Measurements from ENCODE around the gene MCC.

- no peak for TF ChIP-seq CTCF (IDR thresholded peaks at IDR 0.05 in 4 of 5, conservative IDR thresholded peaks at IDR 0.05 in 1 of 5)
- TF ChIP-seq POLR2A (IDR thresholded peaks at IDR 0.05): no peak
Measured at GRCh38 chr5:113253037-113253436, 235.2 kb downstream of the MCC start.
